ENCODE measurements around the gene PACC1. TPM values are rescaled to one million over a fixed set of nuclear protein-coding genes. Genes with fewer than 3 reads are reported as not detected.

PACC1 gene
- total RNA-seq, 1 donor from 2014 or later = 25.8 TPM

DNA sequence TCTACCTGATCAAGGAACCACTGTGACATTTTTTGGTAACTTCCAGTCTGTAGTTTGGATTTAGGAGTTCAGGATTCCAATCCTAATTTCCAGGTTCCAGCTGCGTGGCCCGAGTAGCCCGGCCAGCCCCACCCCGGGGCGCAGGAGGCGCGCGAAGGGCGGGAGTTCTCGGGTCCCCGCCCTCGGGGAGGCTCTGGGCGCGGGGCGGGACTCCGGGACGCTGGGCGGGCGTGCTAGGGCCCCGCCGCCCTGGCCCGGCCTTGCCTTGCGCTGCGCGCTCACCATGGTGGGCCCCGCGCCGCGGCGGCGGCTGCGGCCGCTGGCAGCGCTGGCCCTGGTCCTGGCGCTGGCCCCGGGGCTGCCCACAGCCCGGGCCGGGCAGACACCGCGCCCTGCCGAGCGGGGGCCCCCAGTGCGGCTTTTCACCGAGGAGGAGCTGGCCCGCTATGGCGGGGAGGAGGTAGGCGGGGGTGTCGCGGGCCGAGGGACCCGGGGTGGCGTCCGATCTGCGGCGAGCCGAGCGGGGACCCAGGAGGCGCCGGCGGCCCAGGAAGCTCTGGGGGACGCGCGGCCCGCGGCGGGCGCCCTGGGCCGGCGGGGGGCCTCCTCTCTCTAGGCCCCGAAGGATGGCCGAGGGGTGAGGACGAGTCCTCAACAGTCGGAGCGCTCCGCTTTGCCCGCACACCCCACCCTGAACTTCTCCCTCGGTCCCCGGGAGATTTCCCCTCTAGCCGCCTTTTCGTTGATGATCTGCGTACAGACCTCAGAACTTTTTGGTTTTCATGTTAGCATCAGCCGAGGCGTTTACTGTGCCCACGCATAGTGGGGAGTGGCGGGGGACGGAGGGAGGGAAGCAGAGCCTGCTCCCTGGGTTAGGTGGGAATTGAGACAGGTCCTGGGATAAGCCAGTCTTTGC lies 18.2 kb upstream of the PACC1 start, which contains the start of gene NENF:
TSS of gene NENF (plus strand) at position 260 of the 916 bp plus-strand sequence. CDS start at position 284, 24 bp downstream.
- Mint-ChIP-seq H3K4me1 (ENCODE audit: low read depth, unreplicated experiment) (no peaks in the 10 kb centered on the region), H3K4me3 (ENCODE audit: unreplicated experiment) (peak within 1 kb of the TSS; percentile 74)
- TF ChIP-seq, protein P1, sequence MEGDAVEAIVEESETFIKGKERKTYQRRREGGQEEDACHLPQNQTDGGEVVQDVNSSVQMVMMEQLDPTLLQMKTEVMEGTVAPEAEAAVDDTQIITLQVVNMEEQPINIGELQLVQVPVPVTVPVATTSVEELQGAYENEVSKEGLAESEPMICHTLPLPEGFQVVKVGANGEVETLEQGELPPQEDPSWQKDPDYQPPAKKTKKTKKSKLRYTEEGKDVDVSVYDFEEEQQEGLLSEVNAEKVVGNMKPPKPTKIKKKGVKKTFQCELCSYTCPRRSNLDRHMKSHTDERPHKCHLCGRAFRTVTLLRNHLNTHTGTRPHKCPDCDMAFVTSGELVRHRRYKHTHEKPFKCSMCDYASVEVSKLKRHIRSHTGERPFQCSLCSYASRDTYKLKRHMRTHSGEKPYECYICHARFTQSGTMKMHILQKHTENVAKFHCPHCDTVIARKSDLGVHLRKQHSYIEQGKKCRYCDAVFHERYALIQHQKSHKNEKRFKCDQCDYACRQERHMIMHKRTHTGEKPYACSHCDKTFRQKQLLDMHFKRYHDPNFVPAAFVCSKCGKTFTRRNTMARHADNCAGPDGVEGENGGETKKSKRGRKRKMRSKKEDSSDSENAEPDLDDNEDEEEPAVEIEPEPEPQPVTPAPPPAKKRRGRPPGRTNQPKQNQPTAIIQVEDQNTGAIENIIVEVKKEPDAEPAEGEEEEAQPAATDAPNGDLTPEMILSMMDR (IDR thresholded peaks at IDR 0.05; ENCODE audit: partially characterized antibody, unreplicated experiment) = no peak

DNA sequence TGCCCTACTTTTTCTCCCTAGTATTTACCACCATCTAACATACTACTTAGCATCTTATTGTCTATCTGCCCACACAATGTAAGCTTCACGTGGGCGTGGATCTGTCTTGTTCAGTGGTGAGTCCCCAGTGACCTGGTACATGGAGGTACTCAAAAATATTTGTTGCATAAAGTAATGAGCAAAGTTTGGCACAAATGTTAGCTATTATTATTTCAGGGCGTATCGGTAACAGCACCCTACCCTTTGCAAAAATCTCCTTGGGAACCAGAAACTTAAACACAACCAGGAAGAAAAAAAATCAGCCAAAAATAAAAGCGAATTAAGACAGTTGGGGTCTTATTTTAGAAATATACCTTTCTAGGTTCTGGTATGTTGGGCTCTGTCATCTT lies 17.6 kb upstream of the PACC1 start:
- H3K4me3 Mint-ChIP-seq (ENCODE audit: unreplicated experiment) = peak overlapping the region; percentile 74
- peaks cover 3% of the 10 kb centered on the region for H3K9me3 Mint-ChIP-seq (ENCODE audit: unreplicated experiment)
- DNase-seq = no peak
- H3K27ac Mint-ChIP-seq (ENCODE audit: unreplicated experiment) = no peak overlapping the region
- H3K36me3 Mint-ChIP-seq (ENCODE audit: unreplicated experiment) = no peaks in the 10 kb centered on the region
- H3K27me3 Mint-ChIP-seq (ENCODE audit: unreplicated experiment) = peaks cover 2% of the 10 kb centered on the region
- no peaks in the 10 kb centered on the region for H3K4me1 Mint-ChIP-seq (ENCODE audit: low read depth, unreplicated experiment)
- TF ChIP-seq, protein P1 (IDR thresholded peaks at IDR 0.05; ENCODE audit: partially characterized antibody, unreplicated experiment) = no peak

More for the DNA sequence above, 18.2 kb upstream of the PACC1 start, which contains the start of gene NENF:
- Mint-ChIP-seq H3K9me3 (ENCODE audit: unreplicated experiment) (peaks cover 3% of the 10 kb centered on the region), H3K36me3 (ENCODE audit: unreplicated experiment) (no peaks in the 10 kb centered on the region), H3K27ac (ENCODE audit: unreplicated experiment) (no peak within 1 kb of the TSS), H3K27me3 (ENCODE audit: unreplicated experiment) (peaks cover 4% of the 10 kb centered on the region)
- peak; percentile 59 for DNase-seq

DNA sequence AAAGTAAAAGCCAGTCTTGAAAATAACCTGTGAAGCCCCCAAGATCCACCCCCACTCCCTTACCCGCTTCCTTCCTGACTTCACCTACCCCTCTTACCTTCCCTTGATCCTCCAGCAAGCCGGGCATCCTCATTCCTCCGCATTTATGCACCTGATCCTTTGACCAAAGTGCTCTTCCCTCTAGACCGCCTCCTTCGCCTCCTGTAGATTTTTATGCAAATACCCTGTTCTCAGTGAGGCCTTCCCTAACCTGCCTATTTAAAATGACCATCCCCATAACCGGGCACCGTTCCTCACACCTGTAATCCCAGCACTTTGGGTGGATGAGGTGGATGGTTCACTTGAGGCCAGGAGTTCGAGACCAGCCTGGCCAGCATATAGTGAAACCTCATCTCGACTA lies 17.0 kb upstream of the PACC1 start:
- peaks cover 2% of the 10 kb centered on the region for H3K27me3 Mint-ChIP-seq (ENCODE audit: unreplicated experiment)
- TF ChIP-seq, protein P1 (IDR thresholded peaks at IDR 0.05; ENCODE audit: partially characterized antibody, unreplicated experiment) = no peak
- no peaks in the 10 kb centered on the region for H3K4me1 Mint-ChIP-seq (ENCODE audit: low read depth, unreplicated experiment)

DNA sequence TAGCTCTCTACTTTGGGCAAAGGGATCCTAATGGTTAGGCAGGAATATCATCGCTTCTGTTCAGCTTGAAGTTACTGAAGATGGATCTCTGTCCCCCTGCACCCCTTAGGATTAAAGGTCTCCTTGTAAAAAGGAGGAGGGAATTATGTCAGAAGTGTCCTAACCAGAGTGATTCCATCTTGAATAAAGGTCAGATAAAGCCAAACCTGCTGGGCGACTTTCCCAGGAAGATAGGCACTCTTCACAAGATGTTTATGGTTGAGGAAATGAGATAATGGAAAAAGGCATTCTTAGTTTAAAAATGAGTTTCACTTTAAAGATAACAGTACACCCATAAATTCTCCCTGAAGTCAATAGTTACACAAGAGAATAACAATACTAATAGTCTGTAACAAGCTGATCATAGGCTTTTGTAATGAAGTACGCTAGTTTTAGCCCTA lies 16.3 kb upstream of the PACC1 start:
- H3K4me3 Mint-ChIP-seq (ENCODE audit: unreplicated experiment) = no peak overlapping the region
- no peak overlapping the region for H3K27ac Mint-ChIP-seq (ENCODE audit: unreplicated experiment)
- peaks cover 3% of the 10 kb centered on the region for H3K9me3 Mint-ChIP-seq (ENCODE audit: unreplicated experiment)
- no peak for DNase-seq
- TF ChIP-seq, protein P1 (IDR thresholded peaks at IDR 0.05; ENCODE audit: partially characterized antibody, unreplicated experiment) = no peak
- no peaks in the 10 kb centered on the region for H3K36me3 Mint-ChIP-seq (ENCODE audit: unreplicated experiment)
- H3K4me1 Mint-ChIP-seq (ENCODE audit: low read depth, unreplicated experiment) = no peaks in the 10 kb centered on the region
- peaks cover 2% of the 10 kb centered on the region for H3K27me3 Mint-ChIP-seq (ENCODE audit: unreplicated experiment)

More for the DNA sequence above, 17.0 kb upstream of the PACC1 start:
- no peaks in the 10 kb centered on the region for H3K36me3 Mint-ChIP-seq (ENCODE audit: unreplicated experiment)
- peaks cover 3% of the 10 kb centered on the region for H3K9me3 Mint-ChIP-seq (ENCODE audit: unreplicated experiment)
- no peak for DNase-seq
- H3K27ac Mint-ChIP-seq (ENCODE audit: unreplicated experiment) = no peak overlapping the region
- no peak overlapping the region for H3K4me3 Mint-ChIP-seq (ENCODE audit: unreplicated experiment)

DNA sequence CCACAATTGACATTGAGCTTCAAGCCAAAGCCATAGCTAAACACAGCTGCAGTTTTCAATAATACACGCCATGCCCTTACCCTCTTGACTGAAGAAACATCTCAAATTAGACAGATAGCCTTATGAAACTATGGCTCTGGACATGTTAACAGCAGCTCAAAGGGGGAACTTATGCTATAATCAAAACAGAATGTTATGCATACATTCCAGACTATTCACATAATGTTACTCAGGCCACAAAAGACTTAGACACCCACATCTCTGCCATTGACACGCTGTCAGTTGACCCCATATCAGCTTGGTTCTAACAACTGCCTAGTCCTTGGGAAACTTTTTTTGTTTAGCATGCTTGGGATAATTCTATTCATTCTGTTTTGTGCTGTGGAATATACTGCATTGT lies 15.7 kb upstream of the PACC1 start:
- H3K27ac Mint-ChIP-seq (ENCODE audit: unreplicated experiment) = no peak overlapping the region
- peaks cover 2% of the 10 kb centered on the region for H3K27me3 Mint-ChIP-seq (ENCODE audit: unreplicated experiment)
- no peak overlapping the region for H3K4me3 Mint-ChIP-seq (ENCODE audit: unreplicated experiment)
- H3K9me3 Mint-ChIP-seq (ENCODE audit: unreplicated experiment) = peaks cover 3% of the 10 kb centered on the region
- TF ChIP-seq, protein P1 (IDR thresholded peaks at IDR 0.05; ENCODE audit: partially characterized antibody, unreplicated experiment) = no peak
- H3K4me1 Mint-ChIP-seq (ENCODE audit: low read depth, unreplicated experiment) = no peaks in the 10 kb centered on the region
- DNase-seq = no peak
- H3K36me3 Mint-ChIP-seq (ENCODE audit: unreplicated experiment) = no peaks in the 10 kb centered on the region
